GM12878 (cell line): ENCODE results near the gene LRWD1. TPM values are rescaled to one million over a fixed set of nuclear protein-coding genes. Genes with fewer than 3 reads are reported as not detected.
A peak's percentile ranks its signal among the peaks of the same experiment; 100 is the strongest.

Source experiments
- ATAC-seq: fragments of 200-7000 bp; cut with Tn5 transposase; 3 replicates; pipeline ENCODE4 v1.9.1; 2020; ENCODE audit warnings: mild to moderate bottlenecking, moderate library complexity
- BruUV-seq: library from RNA; stranded (reverse); fragments of 400-500 nt; replicated peaks from 2 replicates; lab custom pipeline; 2021; lab: Mats Ljungman, UMichigan
- CTCF ChIA-PET: fragments of 300-600 bp; sonication (Branson Sonifier 250); formaldehyde crosslinking; extraction: SDS; loops from one replicate; lab custom pipeline; 2021; ENCODE audit warnings: inconsistent platforms; lab: Yijun Ruan, JAX
- POLR2A ChIA-PET: fragments of 350-600 bp; formaldehyde crosslinking; extraction: SDS; loops from one replicate; lab custom pipeline; 2021; ENCODE audit warnings: inconsistent platforms; lab: Charles Lee
- RAD21 ChIA-PET: fragments of 300-600 bp; sonication (Branson Sonifier 250); formaldehyde crosslinking; loops from one replicate; lab custom pipeline; 2023; ENCODE audit warnings: antibody characterized with exemption; ENCODE audit not compliant: unreplicated experiment; lab: Charles Lee
- SMC1A ChIA-PET: fragments of 300-600 bp; sonication (Branson Sonifier 250); formaldehyde crosslinking; loops from one replicate; lab custom pipeline; 2023; ENCODE audit not compliant: unreplicated experiment, uncharacterized antibody; lab: Charles Lee
- DNase-seq: peaks from one replicate; pipeline ENCODE4 v3.0.0-alpha.2; 2011; ENCODE audit warnings: low read depth, low spot score
- FAIRE-seq: peaks from 3 replicates; lab custom pipeline; 2011; peaks lifted over from hg19 to GRCh38; lab: Jason Lieb, UNC
- H2AFZ ChIP-seq: 2 replicates; pipeline ENCODE4 v1.6.0; 2011; ENCODE audit warnings: low read depth, low read length, control low read depth; ENCODE audit not compliant: control insufficient read depth
- H3K27ac ChIP-seq: 2 replicates; pipeline ENCODE4 v1.5.1; 2011; ENCODE audit warnings: control low read depth; ENCODE audit not compliant: control insufficient read depth, insufficient read depth
- H3K27me3 ChIP-seq, 2 experiments: replicated peaks in 1 of 2; 2 replicates each; pipeline versions ENCODE4 v1.6.0 to v1.6.1; 2011; ENCODE audit warnings: low read length in 1 of 2; ENCODE audit not compliant: control insufficient read depth in 2 of 2, insufficient read depth in 2 of 2
- H3K36me3 ChIP-seq, 2 experiments: 2 replicates each; pipeline ENCODE4 v1.5.1; 2011; ENCODE audit warnings: low read length in 1 of 2; ENCODE audit not compliant: control insufficient read depth in 2 of 2, insufficient read depth in 2 of 2
- H3K4me1 ChIP-seq: 2 replicates; pipeline ENCODE4 v1.6.1; 2011; ENCODE audit warnings: mild to moderate bottlenecking, low read length, moderate library complexity, mixed read lengths; ENCODE audit not compliant: control insufficient read depth, insufficient read depth
- H3K4me2 ChIP-seq: 2 replicates; pipeline ENCODE4 v1.6.0; 2011; ENCODE audit warnings: control low read depth; ENCODE audit not compliant: control insufficient read depth, insufficient read depth
- H3K4me3 ChIP-seq: fragments of 200-600 bp; sonication (generic); 2 replicates; pipeline ENCODE4 v1.5.1; 2016
- H3K79me2 ChIP-seq: 2 replicates; pipeline ENCODE4 v1.6.0; 2011; ENCODE audit warnings: low read length; ENCODE audit not compliant: control insufficient read depth, insufficient read depth
- H3K9ac ChIP-seq: 2 replicates; pipeline ENCODE4 v1.8.0; 2011; ENCODE audit warnings: low read length, control low read depth, mixed read lengths; ENCODE audit not compliant: control insufficient read depth, insufficient read depth
- H3K9me3 ChIP-seq: replicated peaks from 3 replicates; pipeline ENCODE4 v1.5.1; 2011; ENCODE audit warnings: mild to moderate bottlenecking, low read length; ENCODE audit not compliant: control insufficient read depth, insufficient read depth
- H4K20me1 ChIP-seq: 2 replicates; pipeline ENCODE4 v1.6.0; 2011; ENCODE audit not compliant: control insufficient read depth, insufficient read depth
- BACH1 ChIP-seq: fragments of 450-650 bp; IDR thresholded peaks from 2 replicates; pipeline ENCODE4 v1.6.1; 2017; ENCODE audit warnings: mild to moderate bottlenecking, borderline replicate concordance
- BCL11A ChIP-seq: IDR thresholded peaks from 2 replicates; pipeline ENCODE4 v1.6.1; 2011; ENCODE audit warnings: low read depth, low read length
- CHD4 ChIP-seq: fragments of 200-600 bp; sonication (generic); IDR thresholded peaks from 2 replicates; pipeline ENCODE4 v1.6.1; 2016; ENCODE audit warnings: mild to moderate bottlenecking
- DPF2 ChIP-seq: fragments of 450-650 bp; IDR thresholded peaks from 2 replicates; pipeline ENCODE4 v1.6.1; 2017; ENCODE audit warnings: mild to moderate bottlenecking
- E4F1 ChIP-seq: fragments of 450-650 bp; IDR thresholded peaks from 2 replicates; pipeline ENCODE4 v1.6.1; 2018; ENCODE audit warnings: borderline replicate concordance, mild to moderate bottlenecking; ENCODE audit not compliant: partially characterized antibody
- POLR2A ChIP-seq: IDR thresholded peaks from 2 replicates; pipeline ENCODE4 v1.6.1; 2011; ENCODE audit warnings: low read depth, mild to moderate bottlenecking, low read length
- POLR2AphosphoS5 ChIP-seq: IDR thresholded peaks from 2 replicates; pipeline ENCODE4 v1.6.1; 2011; ENCODE audit warnings: mild to moderate bottlenecking, low read length, inconsistent platforms
- SREBF2 ChIP-seq: IDR thresholded peaks from 2 replicates; pipeline ENCODE4 v1.6.1; 2012; ENCODE audit warnings: mild to moderate bottlenecking, low read length
- SUZ12 ChIP-seq: fragments of 200-600 bp; sonication (generic); IDR thresholded peaks from one replicate; pipeline ENCODE4 v1.6.1; 2018; ENCODE audit warnings: antibody characterized with exemption, mild to moderate bottlenecking; ENCODE audit not compliant: unreplicated experiment
- WGBS: methylation state at CpG from one replicate; pipeline ENCODE4 v1.1.6; 2016; ENCODE audit warnings: low lambda C conversion rate; ENCODE audit not compliant: insufficient replicate concordance, insufficient coverage; ENCODE audit errors: missing lambda C conversion rate; 5-methylcytosine and 5-hydroxymethylcytosine counted together
- in situ Hi-C: fragments of 300-500 bp; cut with MboI; formaldehyde crosslinking; loops from 9 replicates; pipeline ENCODE4 v1.14.3; 2018; ENCODE audit warnings: mixed read lengths
- intact Hi-C: fragments of 100-400 bp; cut with micrococcal nuclease; formaldehyde crosslinking; loops from one replicate; pipeline ENCODE4 v1.14.2; 2022; ENCODE audit not compliant: unreplicated experiment
- polyA plus RNA-seq, 11 experiments: library from polyadenylated mRNA; depleted of rRNA in 4 of 11; unstranded in 6 of 11; stranded (reverse) in 5 of 11; fragments of >200 nt; fragmentation: Nextera tagmentation in 4 of 11; fragmentation: Illumina TruSeq in 1 of 11; extraction: Ambion mirVana in 4 of 11; extraction: Trizol in 1 of 11; gene quantifications; 1 replicate in 1 of 11; 2 replicates in 10 of 11; pipeline versions ENCODE4 v1.2.1 to v1.2.3, GENCODE V29; 2011 to 2016; ENCODE audit warnings: inconsistent platforms in 2 of 11, missing spikeins in 2 of 11, low read depth in 1 of 11
- total RNA-seq, 4 experiments: library from RNA; depleted of rRNA in 3 of 4; stranded (reverse); fragments of >200 nt in 3 of 4; fragmentation: Illumina TruSeq in 1 of 4; extraction: Trizol in 1 of 4; gene quantifications; 2 replicates each; pipeline versions ENCODE4 v1.2.1 to v1.2.3, GENCODE V29; 2013 to 2021

Gene LRWD1
- total and polyA plus RNA-seq, 10 of the 15 experiments (the other 5 are each of a cell fraction or from before 2014, with no cell fraction given), result 0.40 to 64.4 (median 26.1) TPM

- Histone ChIP-seq H3K27ac (no peak overlapping the region), H4K20me1 (no peaks in the 10 kb centered on the region), H3K9ac (no peak overlapping the region), H3K79me2 (no peaks in the 10 kb centered on the region), H3K4me3 (no peak overlapping the region), H3K36me3 (peaks cover 6 to 26% of the 10 kb centered on the region in 2 experiments), H3K4me2 (no peak overlapping the region), H2AFZ (no peak overlapping the region), H3K4me1 (no peaks in the 10 kb centered on the region), H3K9me3 (no peaks in the 10 kb centered on the region), H3K27me3 (no peaks in the 10 kb centered on the region)
- no peak for TF ChIP-seq SREBF2
- no peak for TF ChIP-seq DPF2
- TF ChIP-seq POLR2A, result peak; percentile 69
- no peak for TF ChIP-seq BCL11A
- TF ChIP-seq BACH1, result 0 out of 2 replicates have a peak, but pooled peaks have one; percentile 16
- no peak for TF ChIP-seq SUZ12
- 0 out of 2 replicates have a peak, but pooled peaks have one; percentile 10 for TF ChIP-seq POLR2AphosphoS5
- no peak for TF ChIP-seq CHD4
- no peak for TF ChIP-seq E4F1
- DNase-seq, result no peak
- in situ Hi-C loops (no loop called here), intact Hi-C loops (no loop called here)
- ChIA-PET RAD21 (no interaction called here), SMC1A (no interaction called here), CTCF (interaction anchor here (0.7 to 1.5 kb wide), 2 partner anchors 57 to 413 kb away, joined by 3 read pairs; no protein-coding TSS in a partner anchor), POLR2A (no interaction called here)
- BruUV-seq, result no TSS peak
- WGBS, result 88% methylated on average over 25 of the region's 31 CpGs
- FAIRE-seq, result no peak
- no peak for ATAC-seq
These were observed 7.6 kb downstream of the LRWD1 start for GRCh38 chr7:102472126-102473041.
